Astrocyte (in vitro differentiated cells and primary cell): ENCODE measurements around the gene STOX1. TPM values are rescaled to one million over a fixed set of nuclear protein-coding genes. Genes with fewer than 3 reads are reported as not detected.

Source experiments
- DNase-seq: peaks from one replicate; pipeline ENCODE4 v3.0.0-alpha.2; 2010; ENCODE audit warnings: low read depth
- FAIRE-seq: peaks from 2 replicates; lab custom pipeline; 2011; peaks lifted over from hg19 to GRCh38; lab: Jason Lieb, UNC
- H2AFZ ChIP-seq: 2 replicates; pipeline ENCODE4 v1.6.0; 2012; ENCODE audit warnings: low read depth, low read length, inconsistent platforms
- H3K27ac ChIP-seq: 2 replicates; pipeline ENCODE4 v1.5.1; 2011; ENCODE audit warnings: low read depth, low read length, inconsistent platforms
- H3K27me3 ChIP-seq: 2 replicates; pipeline ENCODE4 v1.6.0; 2011; ENCODE audit warnings: low read length, inconsistent platforms; ENCODE audit not compliant: insufficient read depth
- H3K36me3 ChIP-seq: 2 replicates; pipeline ENCODE4 v1.5.1; 2011; ENCODE audit warnings: low read length, inconsistent platforms; ENCODE audit not compliant: insufficient read depth
- H3K4me1 ChIP-seq: 2 replicates; pipeline ENCODE4 v1.5.1; 2011; ENCODE audit warnings: low read length, inconsistent platforms; ENCODE audit not compliant: insufficient read depth
- H3K4me2 ChIP-seq: 2 replicates; pipeline ENCODE4 v1.6.0; 2012; ENCODE audit warnings: low read length, inconsistent platforms
- H3K4me3 ChIP-seq: 2 replicates; pipeline ENCODE4 v1.5.1; 2011; ENCODE audit warnings: low read depth, mild to moderate bottlenecking, low read length, inconsistent platforms; ENCODE audit not compliant: insufficient read depth
- H3K79me2 ChIP-seq: 2 replicates; pipeline ENCODE4 v1.6.0; 2012; ENCODE audit warnings: mild to moderate bottlenecking, low read length, inconsistent platforms; ENCODE audit not compliant: insufficient read depth
- H3K9ac ChIP-seq: 2 replicates; pipeline ENCODE4 v1.6.0; 2012; ENCODE audit warnings: mild to moderate bottlenecking, low read length, inconsistent platforms
- H3K9me3 ChIP-seq: 2 replicates; pipeline ENCODE4 v1.5.1; 2012; ENCODE audit warnings: low read depth, mild to moderate bottlenecking, low read length, inconsistent platforms; ENCODE audit not compliant: insufficient read depth
- H4K20me1 ChIP-seq: 2 replicates; pipeline ENCODE4 v1.6.0; 2012; ENCODE audit warnings: low read length, inconsistent platforms; ENCODE audit not compliant: insufficient read depth
- H3K27ac Mint-ChIP-seq: one replicate; pipeline ENCODE4 v1.8.0; 2021; ENCODE audit warnings: mild to moderate bottlenecking, mixed read lengths; ENCODE audit not compliant: unreplicated experiment
- H3K27me3 Mint-ChIP-seq: one replicate; pipeline ENCODE4 v1.8.0; 2021; ENCODE audit warnings: low read depth, mixed read lengths; ENCODE audit not compliant: unreplicated experiment
- H3K36me3 Mint-ChIP-seq: one replicate; pipeline ENCODE4 v1.8.0; 2021; ENCODE audit warnings: low read depth, mixed read lengths; ENCODE audit not compliant: unreplicated experiment
- H3K4me1 Mint-ChIP-seq: one replicate; pipeline ENCODE4 v1.8.0; 2021; ENCODE audit warnings: low read depth, mixed read lengths; ENCODE audit not compliant: unreplicated experiment
- H3K4me3 Mint-ChIP-seq: one replicate; pipeline ENCODE4 v1.8.0; 2021; ENCODE audit warnings: mild to moderate bottlenecking, moderate library complexity, mixed read lengths; ENCODE audit not compliant: unreplicated experiment
- H3K9me3 Mint-ChIP-seq: one replicate; pipeline ENCODE4 v1.8.0; 2021; ENCODE audit warnings: mild to moderate bottlenecking, mixed read lengths; ENCODE audit not compliant: unreplicated experiment
- CTCF ChIP-seq: IDR thresholded peaks from 2 replicates; pipeline ENCODE4 v1.5.1; 2011; ENCODE audit warnings: low read depth, mild to moderate bottlenecking, inconsistent platforms, low read length, moderate library complexity; ENCODE audit not compliant: insufficient read depth
- EZH2 ChIP-seq: IDR thresholded peaks from 2 replicates; pipeline ENCODE4 v1.6.1; 2012; ENCODE audit warnings: mild to moderate bottlenecking, low read length, inconsistent platforms; ENCODE audit not compliant: insufficient read depth
- total RNA-seq: library from RNA; stranded (reverse); gene quantifications from 2 replicates; pipeline ENCODE4 v1.2.1, GENCODE V29; 2021

Gene STOX1
- total RNA-seq, 1 donor from 2014 or later, result 0.25 TPM

GRCh38 chr10:68869623-68870022 is 42.3 kb downstream of the STOX1 start:
- FAIRE-seq (no peak), DNase-seq (no peak)
- H3K79me2 ChIP-seq, result no peaks in the 10 kb centered on the region
- no peak for TF ChIP-seq EZH2
- TF ChIP-seq CTCF, result no peak
- no peaks in the 10 kb centered on the region for H3K9me3 ChIP-seq
- Mint-ChIP-seq H3K9me3 (peaks cover 5% of the 10 kb centered on the region), H3K27ac (no peak overlapping the region), H3K36me3 (no peaks in the 10 kb centered on the region), H3K4me1 (peaks cover 18% of the 10 kb centered on the region), H3K4me3 (no peak overlapping the region), H3K27me3 (no peaks in the 10 kb centered on the region)
- peaks cover 13% of the 10 kb centered on the region for H3K4me1 ChIP-seq
- H2AFZ ChIP-seq, result no peak overlapping the region
- H3K27me3 ChIP-seq, result no peaks in the 10 kb centered on the region
- no peaks in the 10 kb centered on the region for H3K36me3 ChIP-seq
- H3K9ac ChIP-seq, result no peak overlapping the region
- no peak overlapping the region for H3K4me2 ChIP-seq
- H3K4me3 ChIP-seq, result no peak overlapping the region
- H4K20me1 ChIP-seq, result no peaks in the 10 kb centered on the region
- no peak overlapping the region for H3K27ac ChIP-seq

- Histone ChIP-seq H3K36me3 (no peaks in the 10 kb centered on the region), H3K4me2 (no peak overlapping the region), H3K9ac (no peak overlapping the region), H3K27me3 (no peaks in the 10 kb centered on the region), H3K9me3 (no peaks in the 10 kb centered on the region), H2AFZ (no peak overlapping the region), H3K27ac (no peak overlapping the region), H3K4me1 (peaks cover 13% of the 10 kb centered on the region), H3K79me2 (no peaks in the 10 kb centered on the region), H3K4me3 (no peak overlapping the region), H4K20me1 (no peaks in the 10 kb centered on the region)
- H3K9me3 Mint-ChIP-seq, result peaks cover 3% of the 10 kb centered on the region
- no peak overlapping the region for H3K27ac Mint-ChIP-seq
- TF ChIP-seq EZH2 (no peak), CTCF (no peak)
- peaks cover 18% of the 10 kb centered on the region for H3K4me1 Mint-ChIP-seq
- H3K36me3 Mint-ChIP-seq, result no peaks in the 10 kb centered on the region
- DNase-seq (no peak), FAIRE-seq (no peak)
- no peak overlapping the region for H3K4me3 Mint-ChIP-seq
- no peaks in the 10 kb centered on the region for H3K27me3 Mint-ChIP-seq
Observed at GRCh38 chr10:68870061-68870460, 42.7 kb downstream of the STOX1 start.

- H3K9me3 Mint-ChIP-seq, result peaks cover 3% of the 10 kb centered on the region
- Histone ChIP-seq H3K36me3 (no peaks in the 10 kb centered on the region), H3K4me3 (no peak overlapping the region), H3K4me1 (peaks cover 13% of the 10 kb centered on the region), H3K4me2 (peak overlapping the region; percentile 24), H3K9me3 (no peaks in the 10 kb centered on the region), H4K20me1 (no peaks in the 10 kb centered on the region), H3K27me3 (no peaks in the 10 kb centered on the region), H2AFZ (no peak overlapping the region), H3K79me2 (no peaks in the 10 kb centered on the region), H3K27ac (peak overlapping the region; percentile 63), H3K9ac (peak overlapping the region; percentile 23)
- H3K4me1 Mint-ChIP-seq, result peaks cover 18% of the 10 kb centered on the region
- FAIRE-seq, result no peak
- H3K27me3 Mint-ChIP-seq, result no peaks in the 10 kb centered on the region
- no peaks in the 10 kb centered on the region for H3K36me3 Mint-ChIP-seq
- peak; percentile 12 for DNase-seq
- H3K27ac Mint-ChIP-seq, result peak overlapping the region; percentile 79
- TF ChIP-seq EZH2, result no peak
- TF ChIP-seq CTCF, result no peak
- H3K4me3 Mint-ChIP-seq, result no peak overlapping the region
Observed at GRCh38 chr10:68870545-68871104, 43.3 kb downstream of the STOX1 start.
